AG20443 (cell line): Measurements from ENCODE around the gene PITX2.

ENCODE experiments used
- DNase-seq: peaks from one replicate; pipeline ENCODE4 v3.0.0; 2012; ENCODE audit warnings: low spot score, mixed read lengths

PITX2 gene

GRCh38 chr4:110622841-110623717 is at the start of gene PITX2:
Gene PITX2 (minus strand): TSS chr4:110623077. CDS start chr4:110622460, 617 bp downstream.
- DNase-seq = peak; percentile 94

GRCh38 chr4:110671679-110672078 is 48.8 kb upstream of the PITX2 start:
- no peak for DNase-seq

GRCh38 chr4:110669663-110670062 is 46.8 kb upstream of the PITX2 start:
- DNase-seq = no peak

- DNase-seq = no peak
Observed at GRCh38 chr4:110668463-110669235, 45.8 kb upstream of the PITX2 start.

- no peak for DNase-seq
Observed at GRCh38 chr4:110667670-110668069, 44.8 kb upstream of the PITX2 start.

- DNase-seq = no peak
Observed at GRCh38 chr4:110666030-110666429, 43.2 kb upstream of the PITX2 start.

GRCh38 chr4:110663738-110664444 is 41.0 kb upstream of the PITX2 start:
- peak; percentile 33 for DNase-seq

GRCh38 chr4:110663206-110663605 is 40.3 kb upstream of the PITX2 start:
- DNase-seq = no peak

- DNase-seq = no peak
Observed at GRCh38 chr4:110660755-110661154, 37.9 kb upstream of the PITX2 start.

GRCh38 chr4:110654254-110654635 is 31.4 kb upstream of the PITX2 start:
- peak; percentile 24 for DNase-seq

- DNase-seq = no peak
Observed at GRCh38 chr4:110653321-110654253, 30.7 kb upstream of the PITX2 start.

GRCh38 chr4:110644008-110644407 is 21.1 kb upstream of the PITX2 start:
- DNase-seq = no peak

- DNase-seq = no peak
Observed at GRCh38 chr4:110643096-110643495, 20.2 kb upstream of the PITX2 start.

- no peak for DNase-seq
Observed at GRCh38 chr4:110641218-110641617, 18.3 kb upstream of the PITX2 start.

- no peak for DNase-seq
Observed at GRCh38 chr4:110640576-110640975, 17.7 kb upstream of the PITX2 start.

GRCh38 chr4:110639207-110640090 is 16.6 kb upstream of the PITX2 start:
- no peak for DNase-seq

GRCh38 chr4:110638089-110638746 is 15.3 kb upstream of the PITX2 start:
- no peak for DNase-seq

GRCh38 chr4:110637408-110638088 is 14.7 kb upstream of the PITX2 start:
- DNase-seq = peak; percentile 22
